RKO (cell line): Measurements from ENCODE around the gene CACNA1C.

Source experiments
- DNase-seq: peaks from one replicate; pipeline ENCODE4 v3.0.0-alpha.2; 2016; ENCODE audit warnings: low spot score

Gene CACNA1C

GRCh38 chr12:2035431-2036055, 17.2 kb upstream of the CACNA1C start:
- DNase-seq = no peak

DNA sequence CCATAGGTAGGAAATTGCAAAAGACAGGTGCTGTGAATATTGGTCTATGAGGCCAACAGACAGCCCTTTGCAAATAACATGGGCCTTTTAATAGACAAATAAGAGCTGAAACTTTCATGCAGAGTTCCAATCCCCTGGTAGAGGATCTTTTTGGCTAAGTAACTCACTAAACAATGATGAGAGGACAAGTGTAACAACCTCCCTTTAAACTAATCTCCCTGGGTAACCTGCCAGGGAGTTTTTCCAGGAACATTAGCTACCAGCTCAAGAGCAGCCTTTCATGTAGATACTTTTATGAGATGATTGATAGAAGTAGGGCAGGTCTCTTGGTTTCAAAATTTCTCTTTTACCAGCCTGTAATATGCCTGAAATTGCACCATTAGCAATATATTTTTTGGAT, 13.8 kb upstream of the CACNA1C start:
- no peak for DNase-seq

GRCh38 chr12:2043054-2043453, 9.7 kb upstream of the CACNA1C start:
- DNase-seq = no peak

GRCh38 chr12:2044165-2044564, 8.6 kb upstream of the CACNA1C start:
- DNase-seq = no peak

GRCh38 chr12:2046957-2047356, 5.8 kb upstream of the CACNA1C start:
- no peak for DNase-seq

DNA sequence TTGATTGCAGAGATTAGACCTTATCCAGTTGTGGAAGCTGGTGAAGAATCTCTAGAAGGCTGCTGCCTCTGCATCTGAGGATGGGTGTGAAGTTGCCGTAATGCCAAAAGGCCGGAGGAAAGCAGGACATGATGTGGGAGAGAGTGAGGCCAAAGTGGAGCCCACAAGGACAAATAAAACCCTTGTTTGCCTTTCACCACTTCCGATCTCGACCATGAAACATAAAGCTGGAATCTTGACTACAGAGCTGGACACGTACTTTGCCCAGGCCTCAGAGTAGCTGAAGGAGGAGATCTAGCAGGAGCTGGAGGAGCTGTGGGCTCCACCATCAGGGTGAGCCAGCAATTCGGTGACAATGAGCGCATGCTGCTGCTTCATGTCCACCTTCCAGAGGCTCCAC, 5.0 kb upstream of the CACNA1C start:
- no peak for DNase-seq

GRCh38 chr12:2049604-2050540, 2.9 kb upstream of the CACNA1C start:
- no peak for DNase-seq

- DNase-seq = no peak
Observed at GRCh38 chr12:2051700-2052621, 826 bp upstream of the CACNA1C start.

DNA sequence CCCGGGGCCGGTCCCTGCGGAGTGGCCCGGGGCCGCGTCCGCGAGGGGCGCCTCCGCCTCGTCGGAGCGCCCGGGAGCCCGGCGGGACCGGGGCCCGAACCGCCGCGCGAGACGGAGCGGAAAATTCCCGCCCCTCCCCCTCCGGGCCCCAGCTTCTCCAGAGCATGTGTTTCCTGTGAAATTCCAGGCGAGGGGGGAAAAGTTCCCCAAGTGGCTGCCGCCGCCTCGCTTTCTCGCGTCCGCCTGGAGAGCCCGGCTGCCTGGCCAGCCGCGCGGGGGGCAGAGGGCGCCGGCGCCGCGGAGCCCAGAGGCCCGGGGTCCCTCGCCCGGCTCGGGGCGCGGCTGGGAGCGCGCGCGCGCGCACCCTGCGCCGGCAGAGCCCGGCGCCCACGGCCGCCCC, 904 bp downstream of the CACNA1C start:
- DNase-seq = no peak

DNA sequence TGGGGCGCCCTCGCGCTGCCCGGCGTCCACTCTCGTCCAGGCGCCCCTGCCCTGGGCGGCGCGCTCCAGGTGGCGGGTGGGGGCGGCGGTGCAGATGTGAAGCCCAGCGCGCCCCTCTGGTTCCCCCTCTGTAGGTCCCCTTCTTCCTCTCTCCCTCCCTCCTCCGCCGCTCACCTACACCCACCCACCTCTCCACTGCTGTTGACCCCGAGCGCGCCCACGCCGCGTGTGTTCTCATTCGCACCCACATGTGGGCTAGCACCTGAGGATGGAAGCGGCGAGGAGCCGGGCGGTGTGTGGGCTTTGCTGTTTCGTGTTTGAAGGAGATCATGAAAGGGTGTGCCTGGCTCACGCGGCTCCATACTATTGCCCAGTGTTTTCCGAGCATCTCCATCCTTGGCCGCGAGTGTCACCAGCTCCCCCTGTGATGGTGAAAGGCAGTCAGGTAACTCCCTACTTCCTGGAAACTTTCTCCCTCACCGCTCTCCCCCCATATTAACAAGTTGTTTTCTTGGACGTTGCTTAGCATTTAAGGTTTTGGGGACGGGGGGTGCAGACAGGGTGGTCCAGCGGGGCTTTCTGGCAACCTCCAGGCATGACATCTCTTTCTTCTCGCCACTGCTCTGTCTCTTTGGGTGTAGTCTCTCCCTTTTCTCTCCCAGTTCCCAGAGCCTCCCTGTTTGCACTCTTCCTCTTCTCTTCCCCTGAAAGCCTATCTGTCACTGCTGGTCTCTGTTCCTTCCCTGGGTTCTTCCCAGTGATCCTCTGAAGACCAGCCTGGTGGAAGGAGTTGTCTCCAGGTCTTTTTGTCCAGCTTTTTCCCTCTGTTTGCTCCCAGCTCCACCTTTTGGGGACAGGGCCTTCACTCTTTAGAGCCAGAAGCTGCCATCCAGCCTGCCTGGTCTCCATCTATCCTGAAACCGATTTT, 1.6 kb downstream of the CACNA1C start:
- no peak for DNase-seq

GRCh38 chr12:2057041-2057794, 4.4 kb downstream of the CACNA1C start:
- peak; percentile 22 for DNase-seq

DNA sequence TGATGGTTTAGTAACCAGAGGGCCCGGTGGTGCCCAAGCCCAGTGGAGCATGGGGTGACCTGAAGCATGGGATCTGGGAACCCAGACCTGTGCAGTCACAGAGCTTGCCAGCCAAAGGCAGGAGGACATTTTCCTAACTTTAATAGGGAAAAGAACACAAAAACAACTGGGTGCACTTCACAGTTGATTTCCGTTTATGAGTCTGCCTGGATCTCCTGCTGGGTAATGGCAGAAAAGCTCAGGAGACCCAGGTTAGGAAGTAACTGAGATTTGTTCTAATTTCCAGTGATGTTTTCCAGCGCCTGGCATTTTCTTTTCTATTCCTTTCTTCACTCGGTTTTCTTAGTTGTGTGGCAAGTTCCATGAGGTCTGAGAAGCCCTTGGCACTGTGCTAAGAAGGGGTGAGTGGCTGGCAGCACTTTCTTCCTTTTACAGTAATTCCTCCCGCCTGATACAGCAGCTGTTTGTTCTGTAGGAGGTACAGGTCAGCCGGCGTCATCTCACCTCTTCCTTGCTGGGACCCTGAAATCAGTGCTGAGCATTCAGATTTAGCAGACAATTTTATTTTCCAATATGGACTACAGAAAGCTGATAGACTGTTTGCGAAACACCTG, 5.1 kb downstream of the CACNA1C start:
- no peak for DNase-seq

DNA sequence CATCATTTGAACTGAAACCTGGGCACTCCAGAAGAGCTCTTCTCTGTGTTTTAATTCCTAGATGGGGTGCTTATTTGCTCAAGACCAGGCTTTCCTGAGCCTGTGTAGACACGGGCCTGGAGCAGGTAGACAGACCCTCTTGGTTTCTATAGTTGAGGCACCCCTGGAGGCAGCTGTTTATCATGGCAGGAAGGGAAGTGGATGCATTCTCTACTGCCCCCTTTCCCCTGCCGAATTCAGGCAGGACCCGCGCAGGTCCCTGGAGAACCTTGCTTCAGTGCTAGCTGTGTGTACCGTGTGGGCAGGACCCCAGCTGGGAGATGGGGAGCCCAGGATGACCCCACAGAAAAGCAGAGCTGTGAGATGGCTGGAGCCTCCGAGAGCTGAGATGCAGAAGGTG, 6.0 kb downstream of the CACNA1C start:
- DNase-seq = no peak

GRCh38 chr12:2061402-2061801, 8.6 kb downstream of the CACNA1C start:
- no peak for DNase-seq

DNA sequence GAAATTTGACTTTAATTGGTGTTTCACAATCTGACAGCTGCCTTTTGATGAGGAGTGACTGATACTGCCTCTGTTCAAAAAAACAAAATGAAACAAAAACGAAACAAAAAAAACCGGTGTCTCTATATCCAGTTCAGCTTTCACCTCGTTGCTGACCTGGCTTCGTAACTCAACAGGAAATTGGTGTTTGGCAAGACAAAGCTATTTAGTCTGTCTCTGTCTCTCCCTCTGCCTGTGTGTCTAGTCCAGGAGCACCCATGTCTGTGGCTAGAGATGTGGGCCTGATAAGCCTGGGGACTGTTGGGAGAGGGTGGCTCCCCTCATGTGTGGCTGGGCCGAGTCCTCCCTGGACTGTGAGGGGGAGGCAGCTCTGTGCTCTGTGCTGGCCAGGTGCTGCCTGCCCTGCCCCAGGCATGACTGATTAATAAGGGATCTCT, 11.3 kb downstream of the CACNA1C start:
- DNase-seq = no peak

- DNase-seq = no peak
Observed at GRCh38 chr12:2068653-2069052, 15.9 kb downstream of the CACNA1C start.

GRCh38 chr12:2070440-2071045, 17.8 kb downstream of the CACNA1C start:
- no peak for DNase-seq

GRCh38 chr12:2074792-2075191, 22.0 kb downstream of the CACNA1C start:
- no peak for DNase-seq

DNA sequence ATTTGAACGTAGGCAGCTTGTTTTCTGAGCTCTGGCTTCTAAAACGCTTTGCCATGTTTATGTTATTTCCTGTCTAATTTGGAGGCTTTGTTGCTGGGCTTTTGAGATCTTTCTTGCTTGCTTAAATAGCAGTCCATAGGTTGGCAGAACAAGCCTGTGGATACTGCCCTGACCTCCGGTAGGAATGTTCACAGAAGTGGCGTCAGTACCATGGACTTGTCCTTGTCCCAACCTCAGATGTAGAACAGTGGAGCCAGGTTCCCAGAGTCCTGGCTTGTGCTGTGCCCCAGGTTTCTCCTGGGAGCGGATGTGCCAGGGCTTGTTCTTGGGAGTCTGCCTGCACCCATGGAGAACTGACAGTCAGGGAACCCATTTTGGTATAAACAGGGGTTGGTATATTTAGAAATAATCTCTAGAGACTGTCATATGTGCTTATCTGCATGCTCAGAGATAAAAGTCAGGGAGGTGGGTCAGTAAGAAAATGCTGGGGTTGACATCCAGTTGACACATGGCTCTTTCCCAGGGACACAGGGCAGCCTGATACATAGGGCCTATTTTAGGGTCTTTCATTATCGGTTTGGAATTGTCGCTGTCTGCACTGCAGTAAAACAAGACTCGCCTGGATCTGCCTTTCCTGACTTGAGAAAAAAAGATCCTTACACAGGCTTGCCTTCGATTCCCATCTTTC, 22.9 kb downstream of the CACNA1C start:
- no peak for DNase-seq
